ENCODE results near the gene POU2F1. TPM values are rescaled to one million over a fixed set of nuclear protein-coding genes. Genes with fewer than 3 reads are reported as not detected.

Gene POU2F1
- total and polyA plus RNA-seq, 8 donors, result 1.4 to 7.3 (median 5.8) TPM

DNA sequence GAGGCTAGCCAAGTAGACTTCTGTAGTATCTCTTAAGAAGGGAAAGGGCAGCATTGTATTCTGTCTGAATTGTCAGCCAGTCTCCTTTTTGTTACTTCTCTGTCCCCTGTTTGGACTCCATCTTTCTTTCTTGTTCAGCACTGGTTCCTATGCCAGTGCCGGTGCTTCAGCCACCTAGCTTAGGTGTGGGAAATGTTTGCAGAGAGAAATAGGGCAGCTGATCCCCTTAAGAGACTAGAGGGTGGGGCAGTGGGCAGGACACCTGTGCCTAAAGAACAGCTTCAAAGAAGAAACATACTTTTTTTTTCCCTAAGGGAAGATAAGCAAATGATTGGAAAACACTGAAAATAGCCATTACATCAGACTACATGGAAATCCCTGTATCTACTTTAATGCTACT lies 113.0 kb downstream of the POU2F1 start:
- no peaks in the 10 kb centered on the region for H3K9me3 ChIP-seq
- 100% methylated on average over 1 of the region's 1 CpG for WGBS, 2 donors
- no peaks in the 10 kb centered on the region for H3K27me3 ChIP-seq
- ATAC-seq (no peak), DNase-seq (no peak), FAIRE-seq (no peak)
- no peaks in the 10 kb centered on the region for H3K36me3 ChIP-seq
- TF ChIP-seq, protein P1, sequence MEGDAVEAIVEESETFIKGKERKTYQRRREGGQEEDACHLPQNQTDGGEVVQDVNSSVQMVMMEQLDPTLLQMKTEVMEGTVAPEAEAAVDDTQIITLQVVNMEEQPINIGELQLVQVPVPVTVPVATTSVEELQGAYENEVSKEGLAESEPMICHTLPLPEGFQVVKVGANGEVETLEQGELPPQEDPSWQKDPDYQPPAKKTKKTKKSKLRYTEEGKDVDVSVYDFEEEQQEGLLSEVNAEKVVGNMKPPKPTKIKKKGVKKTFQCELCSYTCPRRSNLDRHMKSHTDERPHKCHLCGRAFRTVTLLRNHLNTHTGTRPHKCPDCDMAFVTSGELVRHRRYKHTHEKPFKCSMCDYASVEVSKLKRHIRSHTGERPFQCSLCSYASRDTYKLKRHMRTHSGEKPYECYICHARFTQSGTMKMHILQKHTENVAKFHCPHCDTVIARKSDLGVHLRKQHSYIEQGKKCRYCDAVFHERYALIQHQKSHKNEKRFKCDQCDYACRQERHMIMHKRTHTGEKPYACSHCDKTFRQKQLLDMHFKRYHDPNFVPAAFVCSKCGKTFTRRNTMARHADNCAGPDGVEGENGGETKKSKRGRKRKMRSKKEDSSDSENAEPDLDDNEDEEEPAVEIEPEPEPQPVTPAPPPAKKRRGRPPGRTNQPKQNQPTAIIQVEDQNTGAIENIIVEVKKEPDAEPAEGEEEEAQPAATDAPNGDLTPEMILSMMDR (IDR thresholded peaks at IDR 0.05), result no peak
- no peak overlapping the region for H3K27ac ChIP-seq
- H3K4me3 ChIP-seq, result no peak overlapping the region
- intact Hi-C loops (cut with DNase I), result no loop called here
- no peaks in the 10 kb centered on the region for H3K4me1 ChIP-seq

DNA sequence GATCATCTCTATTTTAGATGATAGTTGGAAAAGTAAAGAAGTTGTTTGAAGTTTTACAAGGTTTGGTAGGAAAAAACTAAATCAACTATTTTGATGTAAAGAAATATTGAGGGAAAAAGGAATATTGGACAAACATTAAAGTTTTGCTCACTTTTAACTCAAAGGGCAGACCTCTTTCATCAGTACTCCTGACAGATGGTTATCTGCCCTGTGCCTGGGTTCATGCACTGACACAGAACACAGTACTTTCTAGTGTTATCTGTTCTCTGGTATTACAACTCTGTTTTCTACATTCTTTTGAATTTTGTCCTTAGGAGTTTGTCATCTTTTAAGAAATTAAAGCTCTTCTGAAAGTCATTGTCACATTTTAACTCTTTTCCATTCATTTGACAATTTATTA lies 118.7 kb downstream of the POU2F1 start:
- ATAC-seq (no peak), DNase-seq (no peak), FAIRE-seq (no peak)
- no peaks in the 10 kb centered on the region for H3K4me1 ChIP-seq
- no peaks in the 10 kb centered on the region for H3K27me3 ChIP-seq
- intact Hi-C loops (cut with DNase I), result no loop called here
- H3K9me3 ChIP-seq, result no peaks in the 10 kb centered on the region
- H3K27ac ChIP-seq, result no peak overlapping the region
- no peak overlapping the region for H3K4me3 ChIP-seq
- TF ChIP-seq, protein P1 (IDR thresholded peaks at IDR 0.05), result no peak
- H3K36me3 ChIP-seq, result no peaks in the 10 kb centered on the region

DNA sequence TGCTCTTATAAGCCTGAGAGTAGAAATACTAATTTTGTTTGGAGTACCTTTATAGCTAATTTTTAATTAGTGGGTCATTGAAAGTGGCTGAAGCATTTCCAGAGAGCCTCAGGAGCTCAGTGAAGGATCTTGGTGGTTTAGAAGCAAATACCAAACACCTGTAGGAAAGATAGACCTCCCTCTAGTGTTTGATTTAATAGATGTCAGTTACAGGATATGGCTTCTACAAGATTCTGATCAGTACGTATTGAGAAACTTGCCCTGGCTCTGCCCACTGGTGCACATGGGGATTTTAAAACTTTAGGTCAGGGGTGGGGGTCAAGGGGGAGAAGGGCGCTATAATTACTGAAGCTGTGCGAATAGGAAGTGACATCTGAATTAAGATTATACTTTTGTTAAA lies 122.2 kb downstream of the POU2F1 start:
- no peaks in the 10 kb centered on the region for H3K4me1 ChIP-seq
- DNase-seq, result no peak
- no peak for FAIRE-seq
- ATAC-seq, result peak in 3 of 4 donors; percentile 67 to 89 (median 69)
- no peaks in the 10 kb centered on the region for H3K27me3 ChIP-seq
- no peak overlapping the region for H3K27ac ChIP-seq
- H3K36me3 ChIP-seq, result no peaks in the 10 kb centered on the region
- intact Hi-C loops (cut with DNase I), result no loop called here
- 63 to 65% methylated on average over 3 of the region's 3 CpGs for WGBS, 2 donors
- no peaks in the 10 kb centered on the region for H3K9me3 ChIP-seq
- H3K4me3 ChIP-seq, result no peak overlapping the region
- TF ChIP-seq, protein P1 (IDR thresholded peaks at IDR 0.05), result no peak

DNA sequence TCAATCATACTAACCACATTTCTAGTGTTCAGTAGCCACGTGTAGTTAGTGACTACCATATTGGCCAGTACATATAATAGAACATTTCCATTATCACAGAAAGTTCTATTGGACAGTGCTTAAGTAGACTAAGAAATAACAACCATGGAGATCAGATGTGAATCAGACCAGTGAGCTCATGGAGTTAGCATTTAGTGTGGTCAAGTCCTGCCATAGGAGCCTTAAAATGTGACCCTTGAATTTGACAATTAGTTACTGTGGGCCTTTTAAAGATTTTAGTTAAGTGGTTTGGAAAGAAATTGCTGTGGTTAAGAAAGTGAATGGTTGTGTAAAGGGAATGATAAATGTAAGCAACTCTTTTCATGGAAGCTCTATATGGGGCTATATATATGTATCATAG lies 123.4 kb downstream of the POU2F1 start:
- H3K4me1 ChIP-seq, result no peaks in the 10 kb centered on the region
- FAIRE-seq (no peak), DNase-seq (no peak), ATAC-seq (no peak)
- no peak overlapping the region for H3K27ac ChIP-seq
- H3K9me3 ChIP-seq, result no peaks in the 10 kb centered on the region
- no peaks in the 10 kb centered on the region for H3K36me3 ChIP-seq
- intact Hi-C loops (cut with DNase I), result no loop called here
- 73 to 92% methylated on average over 1 of the region's 1 CpG for WGBS, 2 donors
- TF ChIP-seq, protein P1 (IDR thresholded peaks at IDR 0.05), result no peak
- H3K27me3 ChIP-seq, result no peaks in the 10 kb centered on the region
- no peak overlapping the region for H3K4me3 ChIP-seq

DNA sequence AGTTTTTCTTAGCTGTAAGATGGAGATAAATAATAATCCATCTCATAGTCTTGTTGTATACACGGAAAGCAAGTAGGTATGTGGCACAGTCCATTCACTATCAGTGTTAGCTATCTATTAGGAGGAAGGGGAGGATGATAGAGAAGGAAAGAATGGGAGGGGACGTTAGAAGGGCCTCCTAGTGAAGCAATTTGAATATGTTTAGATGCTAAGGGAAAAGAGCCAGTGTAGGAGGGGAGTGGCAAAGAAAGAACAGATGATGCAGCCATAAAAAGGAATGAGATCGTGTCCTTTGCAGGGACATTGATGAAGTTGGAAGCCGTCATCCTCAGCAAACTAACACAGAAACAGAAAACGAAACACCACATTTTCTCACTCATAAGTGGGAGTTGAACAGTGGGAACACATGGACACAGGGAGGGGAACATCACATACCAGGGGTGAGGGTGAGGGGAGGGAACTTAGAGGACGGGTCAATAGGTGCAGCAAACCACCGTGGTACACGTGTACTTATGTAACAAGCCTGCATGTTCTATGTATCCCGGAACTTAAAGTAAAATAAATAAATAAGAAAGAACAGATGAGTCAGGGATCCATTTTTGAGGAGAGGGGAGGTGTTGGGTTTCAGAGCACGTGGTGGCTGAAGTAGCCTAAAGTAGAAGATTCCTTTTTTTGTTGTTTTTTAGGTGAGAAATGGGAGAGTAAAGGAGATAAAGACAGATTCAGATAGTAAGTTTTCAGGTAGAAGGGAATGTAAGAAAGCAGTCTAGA lies 124.1 kb downstream of the POU2F1 start:
- H3K4me3 ChIP-seq, result no peak overlapping the region
- DNase-seq (no peak), FAIRE-seq (no peak), ATAC-seq (no peak)
- no peak overlapping the region for H3K27ac ChIP-seq
- WGBS, 2 donors, result 79 to 81% methylated on average over 10 of the region's 10 CpGs
- TF ChIP-seq, protein P1 (IDR thresholded peaks at IDR 0.05), result no peak
- no peaks in the 10 kb centered on the region for H3K27me3 ChIP-seq
- H3K36me3 ChIP-seq, result no peaks in the 10 kb centered on the region
- H3K9me3 ChIP-seq, result no peaks in the 10 kb centered on the region
- H3K4me1 ChIP-seq, result no peaks in the 10 kb centered on the region
- intact Hi-C loops (cut with DNase I), result no loop called here

Measured in pancreas (tissue), 10 donors.